H1 (cell line): ENCODE results near the gene BACE2. TPM values are rescaled to one million over a fixed set of nuclear protein-coding genes. Genes with fewer than 3 reads are reported as not detected.

Source experiments
- EGR1 ChIP-seq: IDR thresholded peaks from 2 replicates; pipeline ENCODE4 v1.6.1; 2011; ENCODE audit warnings: low read depth, low read length, borderline replicate concordance
- GABPA ChIP-seq: IDR thresholded peaks from 2 replicates; pipeline ENCODE4 v1.6.1; 2011; ENCODE audit warnings: mild to moderate bottlenecking, low read length, moderate library complexity, borderline replicate concordance; ENCODE audit not compliant: insufficient read depth
- TAF7 ChIP-seq: optimal IDR thresholded peaks from 2 replicates; pipeline ENCODE3; 2011; ENCODE audit warnings: low read depth, mild to moderate bottlenecking, inconsistent platforms, low read length, moderate library complexity, borderline replicate concordance
- ZNF274 ChIP-seq: IDR thresholded peaks from 2 replicates; pipeline ENCODE4 v1.7.0; 2012; ENCODE audit warnings: low read length, borderline replicate concordance; ENCODE audit errors: extremely low read depth
- polyA plus RNA-seq, 7 experiments: library from polyadenylated mRNA; depleted of rRNA in 3 of 7; stranded (reverse) in 5 of 7; unstranded in 2 of 7; fragments of >200 nt in 5 of 7; fragments of 200-250 nt in 2 of 7; gene quantifications; 1 replicate in 5 of 7; 2 replicates in 1 of 7; 4 replicates in 1 of 7; pipeline versions ENCODE4 v1.2.1 to v1.2.3, GENCODE V29; 2011 to 2013; ENCODE audit warnings: missing spikeins in 2 of 7, mixed read lengths in 2 of 7
- total RNA-seq: library from RNA; stranded (reverse); fragmentation: NEBNext Ultra II Directional; extraction: Animal tissue kit (Norgen Biotek cat#: 25700); gene quantifications from 2 replicates; pipeline ENCODE4 v1.2.1, GENCODE V29; 2021

The BACE2 gene
- total and polyA plus RNA-seq, 2 of the 8 experiments (the other 6 are each of a cell fraction or from before 2014, with no cell fraction given) = 8.1 to 10.9 TPM

DNA sequence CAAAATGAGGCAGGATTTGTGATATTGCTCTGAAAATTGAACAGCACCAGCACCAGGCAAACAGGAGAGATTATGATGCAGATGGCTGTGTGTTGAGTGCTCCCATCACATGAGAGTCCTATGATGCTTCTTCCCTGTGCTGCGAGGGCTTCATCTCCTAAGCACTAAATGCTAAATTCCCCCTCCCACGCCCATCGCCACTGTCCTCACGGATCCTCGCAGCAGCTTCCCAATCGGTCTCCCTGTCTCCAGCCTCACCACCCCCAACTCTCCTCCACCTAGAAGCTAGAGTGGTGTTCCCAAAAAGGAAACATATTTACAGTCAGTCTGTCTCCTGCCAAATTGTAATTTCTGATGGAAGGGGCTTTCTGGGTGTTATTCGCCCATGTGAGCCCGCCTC, 4.9 kb upstream of the BACE2 start (continued):
- TF ChIP-seq EGR1 (no peak), GABPA (no peak), TAF7 (no peak), ZNF274 (no peak)
